ENCODE measurements around the gene FABP2. TPM values are rescaled to one million over a fixed set of nuclear protein-coding genes. Genes with fewer than 3 reads are reported as not detected.

The FABP2 gene
- polyA plus RNA-seq, 1 donor (not counting 4 experiments of a cell fraction or from before 2014, with no cell fraction given) = not detected

DNA sequence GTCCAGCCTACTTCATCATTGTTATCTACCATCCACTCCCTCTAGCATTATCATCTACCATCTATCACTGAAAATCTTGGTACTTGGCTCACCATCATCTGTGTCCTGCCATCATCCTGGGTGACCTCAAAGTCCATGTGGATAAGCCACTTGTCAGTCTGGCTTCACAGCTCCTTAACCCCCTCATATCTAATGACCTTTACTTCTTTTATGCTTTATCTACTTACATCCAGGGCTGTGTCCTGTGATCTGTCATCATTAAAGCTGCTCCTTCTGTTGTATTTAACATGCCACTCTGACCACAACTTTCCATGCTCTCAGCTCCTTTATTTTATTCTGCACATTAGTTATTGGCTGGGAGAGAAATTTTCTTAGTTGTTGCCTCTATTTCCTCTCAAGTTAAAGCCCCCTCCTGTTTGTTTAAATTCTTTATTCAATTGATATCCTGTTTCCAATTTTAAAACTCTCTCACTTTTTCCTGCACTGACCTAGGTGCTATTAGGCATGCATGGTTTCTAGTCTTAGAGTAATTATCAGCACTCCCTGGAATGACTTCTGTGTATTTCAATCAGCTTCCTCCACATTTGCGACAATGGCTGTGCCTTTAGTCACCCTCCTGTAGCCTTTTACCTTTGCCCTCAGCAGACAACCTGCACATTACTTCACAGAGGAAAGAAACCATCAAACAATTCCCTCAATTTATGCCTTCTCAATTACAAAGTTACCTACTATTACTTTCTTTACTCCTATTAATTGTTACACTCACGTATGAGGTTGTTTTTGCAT lies 8.1 kb upstream of the FABP2 start:
- no peak overlapping the region for H2AFZ ChIP-seq (ENCODE audit: control insufficient read depth, low read length)
- no peaks in the 10 kb centered on the region for H3K4me1 ChIP-seq (ENCODE audit: control insufficient read depth, extremely low read depth, insufficient read depth, low read length)
- H3K79me2 ChIP-seq (ENCODE audit: control insufficient read depth, insufficient read depth, low read length) = no peaks in the 10 kb centered on the region
- no peak overlapping the region for H3K4me2 ChIP-seq (ENCODE audit: control insufficient read depth, extremely low read depth, insufficient read depth, low read depth, low read length)
- dilution Hi-C loops (cut with MboI; ENCODE audit: extremely low pct_ligation_motif_present, low sequenced_read_pairs) = no loop called here
- H3K9me3 ChIP-seq (ENCODE audit: control insufficient read depth, low read depth, low read length) = no peaks in the 10 kb centered on the region
- FAIRE-seq (no peak), DNase-seq (ENCODE audit: low read depth, low spot score) (no peak)
- no peaks in the 10 kb centered on the region for H3K36me3 ChIP-seq (ENCODE audit: control insufficient read depth in 2 of 2, extremely low read depth in 1 of 2, insufficient read depth in 2 of 2, low read length in 2 of 2)
- no peaks in the 10 kb centered on the region for H3K27me3 ChIP-seq (ENCODE audit: control insufficient read depth, extremely low read depth, insufficient read depth, low read length)
- TF ChIP-seq, protein P1, sequence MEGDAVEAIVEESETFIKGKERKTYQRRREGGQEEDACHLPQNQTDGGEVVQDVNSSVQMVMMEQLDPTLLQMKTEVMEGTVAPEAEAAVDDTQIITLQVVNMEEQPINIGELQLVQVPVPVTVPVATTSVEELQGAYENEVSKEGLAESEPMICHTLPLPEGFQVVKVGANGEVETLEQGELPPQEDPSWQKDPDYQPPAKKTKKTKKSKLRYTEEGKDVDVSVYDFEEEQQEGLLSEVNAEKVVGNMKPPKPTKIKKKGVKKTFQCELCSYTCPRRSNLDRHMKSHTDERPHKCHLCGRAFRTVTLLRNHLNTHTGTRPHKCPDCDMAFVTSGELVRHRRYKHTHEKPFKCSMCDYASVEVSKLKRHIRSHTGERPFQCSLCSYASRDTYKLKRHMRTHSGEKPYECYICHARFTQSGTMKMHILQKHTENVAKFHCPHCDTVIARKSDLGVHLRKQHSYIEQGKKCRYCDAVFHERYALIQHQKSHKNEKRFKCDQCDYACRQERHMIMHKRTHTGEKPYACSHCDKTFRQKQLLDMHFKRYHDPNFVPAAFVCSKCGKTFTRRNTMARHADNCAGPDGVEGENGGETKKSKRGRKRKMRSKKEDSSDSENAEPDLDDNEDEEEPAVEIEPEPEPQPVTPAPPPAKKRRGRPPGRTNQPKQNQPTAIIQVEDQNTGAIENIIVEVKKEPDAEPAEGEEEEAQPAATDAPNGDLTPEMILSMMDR (optimal IDR thresholded peaks at IDR 0.05 in 1 of 3, IDR thresholded peaks at IDR 0.05 in 1 of 3, conservative IDR thresholded peaks at IDR 0.05 in 1 of 3; ENCODE audit: extremely low read depth in 1 of 3, insufficient read depth in 2 of 3, low read length in 3 of 3) = no peak
- TF ChIP-seq EZH2 (IDR thresholded peaks at IDR 0.05; ENCODE audit: low read length) = no peak
- no peak overlapping the region for H3K4me3 ChIP-seq (ENCODE audit: control insufficient read depth in 2 of 3, extremely low read depth in 1 of 3, insufficient read depth in 2 of 3, low read depth in 1 of 3, low read length in 3 of 3)
- no peak overlapping the region for H3K27ac ChIP-seq (ENCODE audit: control insufficient read depth, insufficient read depth, low read length)
- H4K20me1 ChIP-seq (ENCODE audit: control insufficient read depth, extremely low read depth, insufficient read depth, low read length) = no peaks in the 10 kb centered on the region
- no peaks in the 10 kb centered on the region for H3K9me1 ChIP-seq (ENCODE audit: control insufficient read depth, extremely low read depth, insufficient read depth, low read length)
- no peak overlapping the region for H3K9ac ChIP-seq (ENCODE audit: control insufficient read depth, extremely low read depth, insufficient read depth, low read length)

DNA sequence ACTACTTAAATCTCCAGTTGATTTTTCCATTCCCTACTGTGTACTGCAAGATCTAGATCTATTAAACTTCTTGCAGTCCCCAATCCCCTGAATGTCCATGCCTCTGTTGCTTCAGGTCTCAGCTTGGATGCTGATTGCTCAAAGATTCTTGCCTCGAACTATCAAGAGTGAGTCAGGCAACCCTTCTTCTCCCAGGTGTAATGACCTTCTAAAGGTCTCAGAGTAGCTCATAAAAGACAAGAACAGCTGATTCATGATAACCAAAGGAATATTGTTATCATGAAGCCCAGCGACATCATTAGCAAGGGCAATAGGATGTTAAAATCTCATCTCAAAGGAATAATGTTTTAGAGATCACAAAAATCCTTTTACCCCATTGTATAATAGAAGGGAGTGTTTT lies 6.8 kb upstream of the FABP2 start:
- H3K36me3 ChIP-seq (ENCODE audit: control insufficient read depth in 2 of 2, extremely low read depth in 1 of 2, insufficient read depth in 2 of 2, low read length in 2 of 2) = no peaks in the 10 kb centered on the region
- H3K9me3 ChIP-seq (ENCODE audit: control insufficient read depth, low read depth, low read length) = no peaks in the 10 kb centered on the region
- no peaks in the 10 kb centered on the region for H3K9me1 ChIP-seq (ENCODE audit: control insufficient read depth, extremely low read depth, insufficient read depth, low read length)
- no peak for DNase-seq (ENCODE audit: low read depth, low spot score)
- H3K4me1 ChIP-seq (ENCODE audit: control insufficient read depth, extremely low read depth, insufficient read depth, low read length) = no peaks in the 10 kb centered on the region
- no peak overlapping the region for H3K27ac ChIP-seq (ENCODE audit: control insufficient read depth, insufficient read depth, low read length)
- H3K9ac ChIP-seq (ENCODE audit: control insufficient read depth, extremely low read depth, insufficient read depth, low read length) = no peak overlapping the region
- H4K20me1 ChIP-seq (ENCODE audit: control insufficient read depth, extremely low read depth, insufficient read depth, low read length) = no peaks in the 10 kb centered on the region
- TF ChIP-seq, protein P1 (optimal IDR thresholded peaks at IDR 0.05 in 1 of 3, IDR thresholded peaks at IDR 0.05 in 1 of 3, conservative IDR thresholded peaks at IDR 0.05 in 1 of 3; ENCODE audit: extremely low read depth in 1 of 3, insufficient read depth in 2 of 3, low read length in 3 of 3) = no peak
- no peak for TF ChIP-seq EZH2 (IDR thresholded peaks at IDR 0.05; ENCODE audit: low read length)
- H2AFZ ChIP-seq (ENCODE audit: control insufficient read depth, low read length) = no peak overlapping the region
- H3K4me2 ChIP-seq (ENCODE audit: control insufficient read depth, extremely low read depth, insufficient read depth, low read depth, low read length) = no peak overlapping the region
- H3K79me2 ChIP-seq (ENCODE audit: control insufficient read depth, insufficient read depth, low read length) = no peaks in the 10 kb centered on the region
- dilution Hi-C loops (cut with MboI; ENCODE audit: extremely low pct_ligation_motif_present, low sequenced_read_pairs) = no loop called here
- FAIRE-seq = no peak
- no peaks in the 10 kb centered on the region for H3K27me3 ChIP-seq (ENCODE audit: control insufficient read depth, extremely low read depth, insufficient read depth, low read length)
- no peak overlapping the region for H3K4me3 ChIP-seq (ENCODE audit: control insufficient read depth in 2 of 3, extremely low read depth in 1 of 3, insufficient read depth in 2 of 3, low read depth in 1 of 3, low read length in 3 of 3)

All from keratinocyte (primary cell).